HepG2 (cell line): ENCODE results near the gene HYAL2. TPM values are rescaled to one million over a fixed set of nuclear protein-coding genes. Genes with fewer than 3 reads are reported as not detected.
A peak's percentile ranks its signal among the peaks of the same experiment; 100 is the strongest.

ENCODE experiments used
- CCDC6 ChIP-seq: sonication (generic); formaldehyde crosslinking; IDR thresholded peaks from 2 replicates; pipeline ENCODE4 v1.8.1; 2022; ENCODE audit warnings: mild to moderate bottlenecking, missing genetic modification reagents, moderate library complexity
- ELF3 ChIP-seq: IDR thresholded peaks from 2 replicates; pipeline ENCODE4 v1.6.1; 2016; ENCODE audit warnings: missing genetic modification reagents, missing compliant biosample characterization
- ETV5 ChIP-seq: IDR thresholded peaks from 2 replicates; pipeline ENCODE4 v1.6.1; 2018; ENCODE audit warnings: missing biosample characterization, missing genetic modification reagents, inconsistent platforms, borderline replicate concordance
- FOXJ3 ChIP-seq: sonication (generic); formaldehyde crosslinking; IDR thresholded peaks from 2 replicates; pipeline ENCODE4 v1.4.0; 2020; ENCODE audit warnings: missing genetic modification reagents, mild to moderate bottlenecking, borderline replicate concordance
- HMG20B ChIP-seq: conservative IDR thresholded peaks from 2 replicates; pipeline ENCODE4 v1.6.1; 2016; ENCODE audit warnings: missing genetic modification reagents, missing compliant biosample characterization
- KDM1A ChIP-seq: IDR thresholded peaks from 2 replicates; pipeline ENCODE4 v1.6.1; 2016; ENCODE audit warnings: missing compliant biosample characterization
- MYNN ChIP-seq: sonication (generic); formaldehyde crosslinking; IDR thresholded peaks from 2 replicates; pipeline ENCODE4 v1.4.0; 2020; ENCODE audit warnings: mild to moderate bottlenecking, low read depth, missing genetic modification reagents
- NFIB ChIP-seq: sonication (generic); formaldehyde crosslinking; IDR thresholded peaks from 2 replicates; pipeline ENCODE4 v1.9.0; 2021; ENCODE audit warnings: missing genetic modification reagents, mild to moderate bottlenecking, borderline replicate concordance
- NR1H2 ChIP-seq: sonication (generic); formaldehyde crosslinking; IDR thresholded peaks from 2 replicates; pipeline ENCODE4 v1.8.1; 2022; ENCODE audit warnings: low read depth, missing genetic modification reagents, borderline replicate concordance
- PHF8 ChIP-seq: sonication (generic); formaldehyde crosslinking; IDR thresholded peaks from 2 replicates; pipeline ENCODE4 v1.5.0; 2020; ENCODE audit warnings: missing genetic modification reagents
- TCF7L2 ChIP-seq: IDR thresholded peaks from 2 replicates; pipeline ENCODE4 v1.6.1; 2011; ENCODE audit warnings: mild to moderate bottlenecking, low read depth, low read length, moderate library complexity
- TSC22D2 ChIP-seq: sonication (generic); formaldehyde crosslinking; IDR thresholded peaks from 2 replicates; pipeline ENCODE4 v1.5.1; 2020; ENCODE audit warnings: missing genetic modification reagents, mild to moderate bottlenecking, borderline replicate concordance
- ZBTB42 ChIP-seq: sonication (generic); formaldehyde crosslinking; IDR thresholded peaks from 2 replicates; pipeline ENCODE4 v1.5.0; 2020; ENCODE audit warnings: mild to moderate bottlenecking, missing genetic modification reagents
- ZNF484 ChIP-seq: sonication (generic); formaldehyde crosslinking; IDR thresholded peaks from 2 replicates; pipeline ENCODE4 v1.5.1; 2020; ENCODE audit warnings: mild to moderate bottlenecking, low read depth, missing genetic modification reagents, borderline replicate concordance
- ZNF563 ChIP-seq: sonication (generic); formaldehyde crosslinking; IDR thresholded peaks from 2 replicates; pipeline ENCODE4 v1.8.0; 2022; ENCODE audit warnings: mild to moderate bottlenecking, moderate library complexity, missing genetic modification reagents
- ZNF598 ChIP-seq: sonication (generic); formaldehyde crosslinking; IDR thresholded peaks from 2 replicates; pipeline ENCODE4 v1.5.1; 2020; ENCODE audit warnings: mild to moderate bottlenecking, missing genetic modification reagents, borderline replicate concordance
- ZNF615 ChIP-seq: sonication (generic); formaldehyde crosslinking; IDR thresholded peaks from 2 replicates; pipeline ENCODE4 v1.5.0; 2020; ENCODE audit warnings: mild to moderate bottlenecking, missing genetic modification reagents, borderline replicate concordance
- ZNF660 ChIP-seq: sonication (generic); formaldehyde crosslinking; IDR thresholded peaks from 2 replicates; pipeline ENCODE4 v1.5.1; 2020; ENCODE audit warnings: mild to moderate bottlenecking, low read depth, missing genetic modification reagents, borderline replicate concordance
- ZNF878 ChIP-seq: sonication (generic); formaldehyde crosslinking; IDR thresholded peaks from 2 replicates; pipeline ENCODE4 v1.8.1; 2023; ENCODE audit warnings: mild to moderate bottlenecking, missing genetic modification reagents, moderate library complexity
- polyA plus RNA-seq, 8 experiments: library from polyadenylated mRNA; depleted of rRNA in 3 of 8; stranded (reverse) in 7 of 8; unstranded in 1 of 8; fragments of >200 nt; fragmentation: Illumina TruSeq in 4 of 8; extraction: Trizol in 4 of 8; gene quantifications; 2 replicates each; pipeline versions ENCODE4 v1.2.1 to v1.2.3, GENCODE V29; 2011 to 2016; ENCODE audit warnings: low read depth in 4 of 8, missing spikeins in 1 of 8, mixed read lengths in 1 of 8; ENCODE audit not compliant: insufficient read depth in 1 of 8
- total RNA-seq, 5 experiments: library from RNA; depleted of rRNA; stranded (reverse); fragments of >200 nt; fragmentation: Illumina TruSeq; extraction: Trizol; gene quantifications; 2 replicates each; pipeline ENCODE4 v1.2.3, GENCODE V29; 2016; ENCODE audit warnings: low read depth in 1 of 5
- TF ChIP-seq, protein P1 (sequence below): sonication (generic); formaldehyde crosslinking; IDR thresholded peaks from 2 replicates; pipeline ENCODE4 v1.5.0; 2020; ENCODE audit warnings: mild to moderate bottlenecking, missing genetic modification reagents, borderline replicate concordance
- TF ChIP-seq, protein P2 (sequence below): sonication (generic); formaldehyde crosslinking; IDR thresholded peaks from 2 replicates; pipeline ENCODE4 v1.9.0; 2021; ENCODE audit warnings: missing genetic modification reagents, borderline replicate concordance
- TF ChIP-seq, protein P3 (sequence below): sonication (generic); formaldehyde crosslinking; IDR thresholded peaks from 2 replicates; pipeline ENCODE4 v1.8.0; 2022; ENCODE audit warnings: mild to moderate bottlenecking, missing genetic modification reagents, borderline replicate concordance

Gene HYAL2
- total and polyA plus RNA-seq, 2 of the 13 experiments (the other 11 are each of a cell fraction or from before 2014, with no cell fraction given), result 76.2 to 102 TPM

DNA sequence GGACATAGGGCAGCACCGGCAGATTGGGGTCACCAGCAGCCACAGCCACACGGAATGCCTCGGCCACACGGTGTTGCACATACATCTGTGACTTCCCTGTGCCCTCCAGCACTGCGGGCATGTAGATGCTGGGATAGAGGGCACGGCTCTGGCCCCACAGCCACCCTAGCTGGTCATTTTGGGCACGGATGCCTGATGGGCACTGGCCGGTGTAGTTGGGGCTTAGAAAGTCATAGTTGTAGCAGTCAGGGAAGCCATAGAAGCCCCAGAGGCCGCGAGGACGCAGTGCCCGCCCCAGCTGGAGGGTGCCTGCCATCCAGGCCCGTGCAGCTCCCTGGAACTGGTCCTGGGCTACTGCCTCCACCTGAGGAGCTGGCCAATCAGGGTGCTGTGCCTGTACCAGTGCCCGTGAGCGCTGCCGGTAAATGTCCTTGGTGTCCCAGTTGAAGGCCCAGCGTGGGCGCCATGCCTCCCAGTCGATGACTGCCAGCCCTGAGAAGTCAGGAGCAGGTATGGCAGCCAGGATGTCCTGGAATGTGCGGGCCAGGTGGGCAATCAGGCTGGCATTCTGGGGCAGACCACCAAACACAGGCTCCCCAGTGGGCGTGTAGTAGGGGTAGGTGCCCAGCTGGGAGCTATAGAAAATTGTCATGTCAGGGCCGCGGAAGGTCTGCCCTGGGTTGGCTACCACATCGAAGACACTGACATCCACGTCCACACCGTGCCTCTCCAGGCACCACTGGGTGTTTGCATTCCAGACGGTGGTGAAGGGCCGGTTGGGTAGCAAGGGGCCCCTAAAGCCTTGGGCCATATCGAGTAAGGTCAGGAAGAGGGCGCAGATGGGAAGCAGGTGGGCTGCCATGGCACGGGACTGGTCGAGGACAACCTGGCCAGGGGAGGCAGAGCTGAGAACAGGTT lies 20.2 kb downstream of the HYAL2 start (continued):
- TF ChIP-seq, protein P1, sequence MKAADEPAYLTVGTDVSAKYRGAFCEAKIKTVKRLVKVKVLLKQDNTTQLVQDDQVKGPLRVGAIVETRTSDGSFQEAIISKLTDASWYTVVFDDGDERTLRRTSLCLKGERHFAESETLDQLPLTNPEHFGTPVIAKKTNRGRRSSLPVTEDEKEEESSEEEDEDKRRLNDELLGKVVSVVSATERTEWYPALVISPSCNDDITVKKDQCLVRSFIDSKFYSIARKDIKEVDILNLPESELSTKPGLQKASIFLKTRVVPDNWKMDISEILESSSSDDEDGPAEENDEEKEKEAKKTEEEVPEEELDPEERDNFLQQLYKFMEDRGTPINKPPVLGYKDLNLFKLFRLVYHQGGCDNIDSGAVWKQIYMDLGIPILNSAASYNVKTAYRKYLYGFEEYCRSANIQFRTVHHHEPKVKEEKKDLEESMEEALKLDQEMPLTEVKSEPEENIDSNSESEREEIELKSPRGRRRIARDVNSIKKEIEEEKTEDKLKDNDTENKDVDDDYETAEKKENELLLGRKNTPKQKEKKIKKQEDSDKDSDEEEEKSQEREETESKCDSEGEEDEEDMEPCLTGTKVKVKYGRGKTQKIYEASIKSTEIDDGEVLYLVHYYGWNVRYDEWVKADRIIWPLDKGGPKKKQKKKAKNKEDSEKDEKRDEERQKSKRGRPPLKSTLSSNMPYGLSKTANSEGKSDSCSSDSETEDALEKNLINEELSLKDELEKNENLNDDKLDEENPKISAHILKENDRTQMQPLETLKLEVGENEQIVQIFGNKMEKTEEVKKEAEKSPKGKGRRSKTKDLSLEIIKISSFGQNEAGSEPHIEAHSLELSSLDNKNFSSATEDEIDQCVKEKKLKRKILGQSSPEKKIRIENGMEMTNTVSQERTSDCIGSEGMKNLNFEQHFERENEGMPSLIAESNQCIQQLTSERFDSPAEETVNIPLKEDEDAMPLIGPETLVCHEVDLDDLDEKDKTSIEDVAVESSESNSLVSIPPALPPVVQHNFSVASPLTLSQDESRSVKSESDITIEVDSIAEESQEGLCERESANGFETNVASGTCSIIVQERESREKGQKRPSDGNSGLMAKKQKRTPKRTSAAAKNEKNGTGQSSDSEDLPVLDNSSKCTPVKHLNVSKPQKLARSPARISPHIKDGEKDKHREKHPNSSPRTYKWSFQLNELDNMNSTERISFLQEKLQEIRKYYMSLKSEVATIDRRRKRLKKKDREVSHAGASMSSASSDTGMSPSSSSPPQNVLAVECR (CRISPR knock-in tag), result no peak; the same call in 1 of the 2 replicates
- TF ChIP-seq PHF8 (CRISPR knock-in tag) (0 out of 2 replicates have a peak, but pooled peaks have one; percentile 15), ZNF598 (CRISPR knock-in tag) (no peak; the same call in 1 of the 2 replicates), MYNN (CRISPR knock-in tag) (no peak), NR1H2 (CRISPR knock-in tag) (0 out of 2 replicates have a peak, but pooled peaks have one; percentile 43), ZNF878 (peak; percentile 78), TCF7L2 (no peak), ELF3 (CRISPR knock-in tag) (no peak), CCDC6 (CRISPR knock-in tag) (peak; percentile 75; the same call in 1 of the 2 replicates), ZBTB42 (no peak; the same call in 1 of the 2 replicates), ZNF563 (CRISPR knock-in tag) (peak; percentile 53), NFIB (CRISPR knock-in tag) (no peak), ZNF660 (CRISPR knock-in tag) (no peak), KDM1A (CRISPR knock-in tag) (no peak), ZNF615 (CRISPR knock-in tag) (no peak), ETV5 (CRISPR knock-in tag) (no peak), ZNF484 (CRISPR knock-in tag) (0 out of 2 replicates have a peak, but pooled peaks have one; percentile 9), HMG20B (no peak), FOXJ3 (no peak), TSC22D2 (CRISPR knock-in tag) (no peak)
- TF ChIP-seq, protein P2, sequence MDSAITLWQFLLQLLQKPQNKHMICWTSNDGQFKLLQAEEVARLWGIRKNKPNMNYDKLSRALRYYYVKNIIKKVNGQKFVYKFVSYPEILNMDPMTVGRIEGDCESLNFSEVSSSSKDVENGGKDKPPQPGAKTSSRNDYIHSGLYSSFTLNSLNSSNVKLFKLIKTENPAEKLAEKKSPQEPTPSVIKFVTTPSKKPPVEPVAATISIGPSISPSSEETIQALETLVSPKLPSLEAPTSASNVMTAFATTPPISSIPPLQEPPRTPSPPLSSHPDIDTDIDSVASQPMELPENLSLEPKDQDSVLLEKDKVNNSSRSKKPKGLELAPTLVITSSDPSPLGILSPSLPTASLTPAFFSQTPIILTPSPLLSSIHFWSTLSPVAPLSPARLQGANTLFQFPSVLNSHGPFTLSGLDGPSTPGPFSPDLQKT, result no peak
- TF ChIP-seq, protein P3, sequence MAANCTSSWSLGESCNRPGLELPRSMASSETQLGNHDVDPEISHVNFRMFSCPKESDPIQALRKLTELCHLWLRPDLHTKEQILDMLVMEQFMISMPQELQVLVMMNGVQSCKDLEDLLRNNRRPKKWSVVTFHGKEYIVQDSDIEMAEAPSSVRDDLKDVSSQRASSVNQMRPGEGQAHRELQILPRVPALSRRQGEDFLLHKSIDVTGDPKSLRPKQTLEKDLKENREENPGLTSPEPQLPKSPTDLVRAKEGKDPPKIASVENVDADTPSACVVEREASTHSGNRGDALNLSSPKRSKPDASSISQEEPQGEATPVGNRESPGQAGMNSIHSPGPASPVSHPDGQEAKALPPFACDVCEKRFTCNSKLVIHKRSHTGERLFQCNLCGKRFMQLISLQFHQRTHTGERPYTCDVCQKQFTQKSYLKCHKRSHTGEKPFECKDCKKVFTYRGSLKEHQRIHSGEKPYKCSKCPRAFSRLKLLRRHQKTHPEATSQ (CRISPR knock-in tag), result no peak
